ENCODE results near the gene DRD3. TPM values are rescaled to one million over a fixed set of nuclear protein-coding genes. Genes with fewer than 3 reads are reported as not detected.

The DRD3 gene
- total and polyA plus RNA-seq, 2 of the 8 experiments (the other 6 are each of a cell fraction or from before 2014, with no cell fraction given): 0.32 to 1.3 TPM

GRCh38 chr3:114103181-114103580 is 75.7 kb downstream of the DRD3 start:
- no peak for TF ChIP-seq KDM1A (IDR thresholded peaks at IDR 0.05; ENCODE audit: borderline replicate concordance, low read length)
- Histone ChIP-seq H3K4me2 (ENCODE audit: insufficient read depth in 1 of 2, low read depth in 2 of 2, low read length in 2 of 2) (peak overlapping the region in 1 of 2 experiments; percentile 28; a peak in 1 of 4 replicates), H3K27me3 (replicated peaks in 1 of 4; ENCODE audit: control insufficient read depth in 3 of 4, extremely low read depth in 1 of 4, insufficient read depth in 3 of 4, low read length in 3 of 4) (no peaks in the 10 kb centered on the region), H2BK20ac (ENCODE audit: low read length) (peak overlapping the region; percentile 73; the same call in 1 of the 2 replicates), H3K23me2 (ENCODE audit: low read depth, low read length) (no peaks in the 10 kb centered on the region), H3K56ac (replicated peaks; ENCODE audit: insufficient read length, low read depth, low read length) (no peak overlapping the region), H3K4me1 (replicated peaks in 1 of 4; ENCODE audit: control insufficient read depth in 3 of 4, insufficient read depth in 4 of 4, low read length in 3 of 4) (peaks cover 0 to 8% (median under 1%) of the 10 kb centered on the region in 4 experiments; a peak in 4 of 7 replicates), H3K79me1 (ENCODE audit: low read depth, low read length) (no peaks in the 10 kb centered on the region), H3K4me3 (ENCODE audit: extremely low read depth in 1 of 4, insufficient read depth in 2 of 4, low read depth in 3 of 4, low read length in 4 of 4) (no peak overlapping the region), H2BK120ac (replicated peaks; ENCODE audit: low read depth, low read length) (no peak overlapping the region), H2BK5ac (ENCODE audit: low read depth, low read length) (peak overlapping the region; percentile 73; the same call in 1 of the 2 replicates), H4K91ac (replicated peaks; ENCODE audit: insufficient read length, low read length) (peak overlapping the region; percentile 65), H4K8ac (ENCODE audit: extremely low read depth, insufficient read depth, low read length) (no peak overlapping the region), H2BK12ac (ENCODE audit: low read depth, low read length) (peak overlapping the region; percentile 77; the same call in 1 of the 2 replicates), H4K20me1 (replicated peaks in 1 of 2; ENCODE audit: control insufficient read depth in 1 of 2, insufficient read depth in 2 of 2, low read length in 2 of 2) (no peaks in the 10 kb centered on the region), H3K27ac (ENCODE audit: low read depth, low read length) (no peak overlapping the region), H3K36me3 (ENCODE audit: control insufficient read depth in 2 of 4, insufficient read depth in 4 of 4, low read length in 3 of 4) (no peaks in the 10 kb centered on the region), H3K18ac (ENCODE audit: extremely low read depth, low read length) (0 out of 2 replicates have a peak overlapping the region, but pooled peaks have one; percentile 9), H3K14ac (ENCODE audit: insufficient read length) (no peak overlapping the region), H3K23ac (ENCODE audit: insufficient read length) (no peak overlapping the region), H4K5ac (ENCODE audit: insufficient read length, low read depth, low read length) (no peak overlapping the region), H3K79me2 (ENCODE audit: control insufficient read depth in 1 of 2, insufficient read depth in 2 of 2, low read length in 2 of 2) (no peaks in the 10 kb centered on the region), H3K9me3 (ENCODE audit: insufficient read depth in 2 of 2, low read depth in 1 of 2, low read length in 1 of 2) (no peaks in the 10 kb centered on the region), H2AK5ac (ENCODE audit: low read depth, low read length) (no peak overlapping the region), H3K4ac (replicated peaks; ENCODE audit: insufficient read length, low read depth, low read length) (peak overlapping the region; percentile 66), H3K9ac (replicated peaks in 1 of 4; ENCODE audit: extremely low read depth in 1 of 4, low read depth in 3 of 4, low read length in 3 of 4) (no peak overlapping the region), H2AFZ (ENCODE audit: low read length) (0 out of 2 replicates have a peak overlapping the region, but pooled peaks have one; percentile 29), H2BK15ac (ENCODE audit: low read length) (no peak overlapping the region)
- ChIA-PET POLR2A (ENCODE audit: partially characterized antibody) (no interaction called here), CTCF (ENCODE audit: partially characterized antibody) (no interaction called here)
- peak in 1 of 2 experiments; percentile 49 for DNase-seq (ENCODE audit: low read depth in 1 of 2, low spot score in 2 of 2)
- no peak for FAIRE-seq
- WGBS, 2 experiments (ENCODE audit: extremely low coverage in 1 of 2, insufficient coverage in 1 of 2, insufficient read length in 1 of 2, insufficient replicate concordance in 2 of 2, low coverage in 1 of 2, low lambda C conversion rate in 2 of 2, missing lambda C conversion rate in 1 of 2): 91% methylated on average over 27 of the region's 27 CpGs; no CpG with 5 or more reads in 1 of the 2 experiments
